Measurements from ENCODE around the gene MALL.
"Not testable (repeated sequence)": the region's sequence is repeated elsewhere in the genome, so short reads cannot be mapped to it uniquely, and the experiment has no call there.

The MALL gene

GRCh38 chr2:110115291-110116032 lies at the start of gene MALL:
Gene MALL (minus strand): TSS chr2:110115822. CDS start chr2:110115792, 30 bp downstream.
- peak; percentile 5 for DNase-seq

- no peak for DNase-seq
These were observed 41.7 kb upstream of the MALL start for GRCh38 chr2:110157153-110157793.

GRCh38 chr2:110154828-110155227 lies 39.2 kb upstream of the MALL start:
- DNase-seq, result not testable (repeated sequence)

- not testable (repeated sequence) for DNase-seq
These were observed 38.6 kb upstream of the MALL start for GRCh38 chr2:110154188-110154587.

- no peak for DNase-seq
These were observed 37.8 kb upstream of the MALL start for GRCh38 chr2:110153416-110153815.

GRCh38 chr2:110152943-110153342 lies 37.3 kb upstream of the MALL start:
- no peak for DNase-seq

GRCh38 chr2:110149330-110150220 lies 34.0 kb upstream of the MALL start:
- DNase-seq, result no peak

- DNase-seq, result no peak
These were observed 31.3 kb upstream of the MALL start for GRCh38 chr2:110146945-110147332.

- DNase-seq, result no peak
These were observed 30.7 kb upstream of the MALL start for GRCh38 chr2:110146183-110146944.

GRCh38 chr2:110143982-110144381 lies 28.4 kb upstream of the MALL start:
- no peak for DNase-seq

GRCh38 chr2:110140401-110140800 lies 24.8 kb upstream of the MALL start:
- DNase-seq, result no peak

GRCh38 chr2:110134025-110134424 lies 18.4 kb upstream of the MALL start:
- DNase-seq, result no peak

GRCh38 chr2:110131166-110131565 lies 15.5 kb upstream of the MALL start:
- no peak for DNase-seq

GRCh38 chr2:110130757-110131156 lies 15.1 kb upstream of the MALL start:
- DNase-seq, result no peak

- no peak for DNase-seq
These were observed 11.3 kb upstream of the MALL start for GRCh38 chr2:110126906-110127305.

GRCh38 chr2:110126086-110126773 lies 10.6 kb upstream of the MALL start:
- no peak for DNase-seq

- no peak for DNase-seq
These were observed 9.5 kb upstream of the MALL start for GRCh38 chr2:110124939-110125691.

GRCh38 chr2:110124038-110124825 lies 8.6 kb upstream of the MALL start:
- DNase-seq, result no peak

GRCh38 chr2:110121592-110121991 lies 6.0 kb upstream of the MALL start:
- no peak for DNase-seq

- DNase-seq, result no peak
These were observed 5.4 kb upstream of the MALL start for GRCh38 chr2:110121052-110121334.
